ENCODE data around the gene MEIS1.

DNA sequence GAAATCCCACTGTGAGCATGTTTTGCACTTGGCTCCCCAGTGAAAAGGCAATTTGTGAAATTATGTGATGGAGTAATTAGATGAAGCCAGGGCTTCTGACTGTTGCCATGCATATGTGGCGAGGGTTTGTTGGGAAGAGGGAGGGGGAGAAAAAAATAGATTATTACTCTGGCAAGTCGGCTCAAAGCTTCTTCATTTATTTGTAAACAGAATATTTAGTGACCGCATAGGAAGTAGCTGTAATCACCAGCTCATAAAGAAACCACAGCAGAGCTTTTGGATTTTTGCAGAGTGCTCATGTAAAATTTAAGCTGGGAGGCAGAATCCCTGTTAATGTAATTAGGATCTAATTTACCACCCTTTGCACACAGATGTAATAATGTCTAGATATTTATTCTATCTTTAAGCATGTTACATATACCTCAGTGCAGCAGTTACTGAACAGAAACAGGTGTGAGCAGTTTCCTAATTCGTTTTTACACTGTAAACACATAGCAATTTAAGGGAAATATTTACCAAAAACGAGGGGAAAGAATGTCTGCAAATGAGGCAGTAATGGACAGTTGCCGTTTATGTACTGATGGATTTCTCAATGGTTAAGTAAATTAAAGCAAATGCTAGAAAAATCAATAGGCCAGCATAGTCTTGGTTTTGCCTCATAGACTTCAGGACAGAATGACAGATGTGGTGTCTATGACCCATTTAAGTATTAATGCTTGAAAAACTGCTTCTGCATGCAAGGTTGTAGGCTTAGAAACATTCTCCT lies 87.9 kb downstream of the MEIS1 start:
- TF ChIP-seq, protein P1, sequence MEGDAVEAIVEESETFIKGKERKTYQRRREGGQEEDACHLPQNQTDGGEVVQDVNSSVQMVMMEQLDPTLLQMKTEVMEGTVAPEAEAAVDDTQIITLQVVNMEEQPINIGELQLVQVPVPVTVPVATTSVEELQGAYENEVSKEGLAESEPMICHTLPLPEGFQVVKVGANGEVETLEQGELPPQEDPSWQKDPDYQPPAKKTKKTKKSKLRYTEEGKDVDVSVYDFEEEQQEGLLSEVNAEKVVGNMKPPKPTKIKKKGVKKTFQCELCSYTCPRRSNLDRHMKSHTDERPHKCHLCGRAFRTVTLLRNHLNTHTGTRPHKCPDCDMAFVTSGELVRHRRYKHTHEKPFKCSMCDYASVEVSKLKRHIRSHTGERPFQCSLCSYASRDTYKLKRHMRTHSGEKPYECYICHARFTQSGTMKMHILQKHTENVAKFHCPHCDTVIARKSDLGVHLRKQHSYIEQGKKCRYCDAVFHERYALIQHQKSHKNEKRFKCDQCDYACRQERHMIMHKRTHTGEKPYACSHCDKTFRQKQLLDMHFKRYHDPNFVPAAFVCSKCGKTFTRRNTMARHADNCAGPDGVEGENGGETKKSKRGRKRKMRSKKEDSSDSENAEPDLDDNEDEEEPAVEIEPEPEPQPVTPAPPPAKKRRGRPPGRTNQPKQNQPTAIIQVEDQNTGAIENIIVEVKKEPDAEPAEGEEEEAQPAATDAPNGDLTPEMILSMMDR (IDR thresholded peaks at IDR 0.05; ENCODE audit: low read depth, low read length, poor library complexity, severe bottlenecking), result no peak
- no peak for TF ChIP-seq EZH2phosphoT487 (IDR thresholded peaks at IDR 0.05; ENCODE audit: borderline replicate concordance, low read length)
